ENCODE data around the gene WDR1.

WDR1 gene

DNA sequence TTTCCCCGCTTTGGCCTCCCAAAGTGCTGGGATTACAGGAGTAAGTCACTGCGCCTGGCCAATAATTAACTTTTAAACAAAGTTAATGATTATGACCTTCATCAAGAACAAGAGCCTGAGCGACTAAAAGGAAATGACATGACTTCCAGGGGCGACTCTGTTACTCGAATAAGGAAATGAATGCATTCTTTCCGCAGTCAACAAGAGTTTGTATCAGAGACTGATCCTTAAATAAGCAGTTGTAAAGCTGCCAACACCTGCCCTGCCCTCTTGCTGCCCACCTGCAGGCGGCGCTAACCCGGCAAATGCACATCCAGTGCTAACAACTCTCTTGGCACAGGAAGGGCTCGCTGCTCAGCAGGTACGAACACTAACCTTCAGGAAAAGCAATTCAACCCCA lies 27.3 kb downstream of the WDR1 start:
- Mint-ChIP-seq H3K4me3 (no peak overlapping the region), H3K9me3 (no peaks in the 10 kb centered on the region), H3K4me1 (peaks cover 37% of the 10 kb centered on the region), H3K36me3 (peaks cover 100% of the 10 kb centered on the region), H3K27ac (peak overlapping the region; percentile 43)
- ATAC-seq (no peak), DNase-seq (ENCODE audit: low spot score in 2 of 2) (no peak)

DNA sequence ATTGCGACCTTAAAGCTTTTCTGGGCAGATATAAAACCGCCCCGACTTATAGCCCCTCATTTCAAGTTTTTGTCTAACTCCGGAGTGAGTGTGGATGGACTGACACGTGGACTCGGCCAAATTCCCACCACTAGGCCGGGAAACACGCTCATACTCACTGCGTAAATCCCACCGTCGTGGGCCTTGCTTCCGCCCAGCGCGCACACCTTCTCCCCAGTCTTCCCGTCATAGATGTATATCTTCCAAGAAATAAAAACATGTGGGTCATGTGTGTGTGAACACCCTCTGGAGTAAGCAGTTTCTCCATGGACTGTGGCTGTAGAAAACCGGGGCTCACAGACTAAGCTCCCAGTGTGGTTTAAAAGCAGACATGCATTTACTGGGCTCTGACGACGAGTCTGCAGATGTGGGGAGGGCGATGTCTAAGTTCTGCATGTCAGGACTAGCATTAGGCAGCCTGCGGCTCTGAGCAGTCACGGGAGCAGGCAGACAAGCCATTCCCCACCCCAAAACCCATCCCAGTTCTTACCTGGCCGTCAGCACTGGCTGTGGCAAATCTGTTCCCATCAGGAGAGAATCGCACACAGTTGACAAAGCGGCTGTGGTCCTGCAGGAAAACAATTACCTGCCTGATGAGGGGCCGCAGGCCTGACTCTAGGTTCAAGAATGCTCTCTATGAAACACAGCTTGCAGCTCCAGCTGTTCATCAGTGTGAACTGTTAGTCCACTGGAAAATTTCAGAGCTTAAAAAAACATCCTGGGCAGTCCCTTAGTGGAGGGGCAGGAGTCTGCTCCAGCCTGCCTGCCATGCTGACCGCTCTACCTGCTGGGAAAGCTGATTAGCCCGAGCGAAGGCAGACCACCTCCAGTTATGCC lies 28.2 kb downstream of the WDR1 start:
- Mint-ChIP-seq H3K4me3 (no peak overlapping the region), H3K27ac (peak overlapping the region; percentile 85), H3K36me3 (peaks cover 100% of the 10 kb centered on the region), H3K9me3 (no peaks in the 10 kb centered on the region), H3K4me1 (peaks cover 27% of the 10 kb centered on the region)
- DNase-seq (ENCODE audit: low spot score in 2 of 2) (no peak), ATAC-seq (no peak)

DNA sequence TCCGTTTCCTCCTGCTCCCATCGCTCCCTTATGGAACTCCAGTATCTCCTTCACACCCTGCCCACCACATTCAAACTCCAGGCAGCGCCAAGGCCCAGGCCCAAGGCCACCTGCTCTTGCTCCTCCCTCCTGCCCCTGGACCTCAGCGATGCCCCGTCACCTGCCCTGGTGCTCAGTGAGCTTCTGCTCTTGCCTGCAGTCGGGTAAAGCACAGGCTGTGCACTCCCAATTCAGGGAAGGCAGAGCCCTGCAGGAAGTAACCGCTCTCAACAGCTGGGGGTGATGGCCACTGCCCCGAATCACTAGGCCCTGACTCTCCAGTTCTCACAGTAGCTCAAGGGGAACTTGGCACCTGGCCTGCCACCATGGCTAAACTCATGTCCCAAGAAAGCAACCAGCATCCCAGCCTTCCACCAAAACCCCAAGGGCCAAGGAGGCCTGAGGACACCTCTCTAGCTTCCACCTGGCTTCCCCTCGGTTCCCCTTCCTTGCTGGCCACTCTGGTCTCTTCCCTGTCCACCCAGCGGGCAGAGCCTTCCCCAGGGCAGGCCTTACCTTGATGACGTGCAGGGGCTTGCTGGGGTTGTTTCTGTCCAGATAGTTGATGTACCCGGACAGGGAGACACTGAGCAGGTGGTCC lies 29.3 kb downstream of the WDR1 start:
- Mint-ChIP-seq H3K4me3 (no peak overlapping the region), H3K9me3 (no peaks in the 10 kb centered on the region), H3K4me1 (peaks cover 16% of the 10 kb centered on the region), H3K27ac (peak overlapping the region; percentile 85), H3K36me3 (peaks cover 100% of the 10 kb centered on the region)
- ATAC-seq (no peak), DNase-seq (ENCODE audit: low spot score in 2 of 2) (no peak)

DNA sequence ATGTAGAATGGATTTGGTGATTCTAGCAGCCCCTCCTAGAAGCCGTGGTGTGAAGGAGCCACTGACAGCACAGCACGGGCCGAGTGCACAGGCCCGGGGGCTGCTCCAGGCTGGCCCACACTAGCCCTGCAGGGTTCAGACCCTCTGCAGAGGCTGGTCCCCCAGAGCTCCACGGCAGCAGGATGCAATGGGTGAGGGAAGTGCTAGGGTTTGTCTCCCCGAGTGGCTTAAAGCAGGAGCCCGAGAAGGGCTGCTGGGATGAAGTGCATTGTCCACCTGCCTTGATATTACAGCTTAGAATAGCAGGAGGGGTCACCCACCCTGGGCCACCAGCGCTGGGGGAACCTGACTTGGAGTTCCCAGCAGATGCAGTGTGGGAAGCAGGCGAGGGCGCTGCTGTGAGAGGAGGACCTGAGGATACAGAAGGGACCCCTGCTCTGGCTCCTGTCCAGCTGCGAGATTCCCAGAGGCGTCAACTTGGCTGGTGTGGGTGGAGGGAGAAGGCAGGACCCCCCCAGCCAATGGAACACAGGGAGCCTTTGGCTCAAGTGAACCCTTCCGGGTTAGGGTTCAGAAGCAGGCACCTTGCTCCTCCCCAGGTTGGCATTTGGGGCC lies 30.0 kb downstream of the WDR1 start:
- Mint-ChIP-seq H3K4me1 (peaks cover 10% of the 10 kb centered on the region), H3K36me3 (peaks cover 100% of the 10 kb centered on the region), H3K27ac (peak overlapping the region; percentile 85), H3K9me3 (no peaks in the 10 kb centered on the region), H3K4me3 (no peak overlapping the region)
- DNase-seq (ENCODE audit: low spot score in 2 of 2) (no peak), ATAC-seq (no peak)

DNA sequence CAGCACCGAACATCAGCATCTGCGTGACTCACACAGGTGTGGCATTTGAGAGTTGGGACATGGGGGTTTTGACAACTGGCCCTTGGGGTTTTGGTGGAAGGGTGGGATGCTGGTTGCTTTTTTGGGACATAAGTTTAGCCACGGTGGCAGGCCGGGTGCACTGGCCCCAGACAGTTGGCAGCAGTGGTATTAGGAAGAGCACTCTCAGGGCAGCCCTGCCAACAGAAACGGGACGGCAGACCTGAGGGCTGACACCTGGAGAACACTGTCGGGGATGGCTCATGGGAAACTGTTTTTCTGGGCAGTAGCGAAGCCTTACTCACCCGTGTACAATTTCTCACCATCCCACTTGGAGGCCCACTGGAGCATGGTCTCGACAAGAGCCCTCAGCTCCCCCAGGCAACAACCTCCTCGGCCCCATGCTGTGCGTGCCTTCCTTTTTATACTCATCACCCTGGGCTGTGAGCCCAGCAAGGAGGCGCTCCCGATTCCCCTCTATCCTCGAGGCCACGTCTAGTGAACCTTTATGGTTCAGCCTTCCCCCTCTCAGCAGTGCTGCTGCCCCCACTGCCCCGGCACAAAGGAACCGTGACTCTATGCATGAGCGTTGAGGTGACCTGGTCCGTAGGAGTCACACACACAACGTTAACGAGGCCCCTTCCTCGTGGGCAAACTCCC lies 30.6 kb downstream of the WDR1 start:
- Mint-ChIP-seq H3K9me3 (no peaks in the 10 kb centered on the region), H3K4me3 (no peak overlapping the region), H3K27ac (peak overlapping the region; percentile 71), H3K4me1 (peaks cover 9% of the 10 kb centered on the region), H3K36me3 (peaks cover 100% of the 10 kb centered on the region)
- DNase-seq (ENCODE audit: low spot score in 2 of 2) (no peak), ATAC-seq (no peak)

DNA sequence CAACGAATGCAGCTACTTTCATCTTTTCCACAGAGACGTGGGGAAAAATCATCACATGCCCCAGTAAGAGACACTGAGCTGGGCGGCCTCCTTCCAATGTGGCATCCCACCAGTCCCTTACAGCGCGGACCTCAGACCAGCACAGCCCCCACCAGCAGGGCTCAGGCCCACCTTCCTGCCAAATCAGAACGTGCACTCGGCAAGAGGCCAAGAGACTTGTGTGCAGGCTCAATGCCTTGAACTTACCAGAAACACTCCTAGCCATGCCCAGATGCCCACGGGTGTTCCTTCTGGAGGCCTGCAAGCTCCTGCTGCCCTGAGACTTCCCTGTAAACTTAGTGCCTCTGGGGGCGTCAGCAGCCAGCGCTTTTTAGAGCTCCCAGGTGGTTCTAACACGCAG lies 31.2 kb downstream of the WDR1 start:
- H3K4me1 Mint-ChIP-seq, result peaks cover 9% of the 10 kb centered on the region
- H3K36me3 Mint-ChIP-seq, result peaks cover 100% of the 10 kb centered on the region
- DNase-seq (ENCODE audit: low spot score in 2 of 2) (no peak), ATAC-seq (no peak)
- no peak overlapping the region for H3K4me3 Mint-ChIP-seq
- H3K9me3 Mint-ChIP-seq, result no peaks in the 10 kb centered on the region
- H3K27ac Mint-ChIP-seq, result peak overlapping the region; percentile 71

DNA sequence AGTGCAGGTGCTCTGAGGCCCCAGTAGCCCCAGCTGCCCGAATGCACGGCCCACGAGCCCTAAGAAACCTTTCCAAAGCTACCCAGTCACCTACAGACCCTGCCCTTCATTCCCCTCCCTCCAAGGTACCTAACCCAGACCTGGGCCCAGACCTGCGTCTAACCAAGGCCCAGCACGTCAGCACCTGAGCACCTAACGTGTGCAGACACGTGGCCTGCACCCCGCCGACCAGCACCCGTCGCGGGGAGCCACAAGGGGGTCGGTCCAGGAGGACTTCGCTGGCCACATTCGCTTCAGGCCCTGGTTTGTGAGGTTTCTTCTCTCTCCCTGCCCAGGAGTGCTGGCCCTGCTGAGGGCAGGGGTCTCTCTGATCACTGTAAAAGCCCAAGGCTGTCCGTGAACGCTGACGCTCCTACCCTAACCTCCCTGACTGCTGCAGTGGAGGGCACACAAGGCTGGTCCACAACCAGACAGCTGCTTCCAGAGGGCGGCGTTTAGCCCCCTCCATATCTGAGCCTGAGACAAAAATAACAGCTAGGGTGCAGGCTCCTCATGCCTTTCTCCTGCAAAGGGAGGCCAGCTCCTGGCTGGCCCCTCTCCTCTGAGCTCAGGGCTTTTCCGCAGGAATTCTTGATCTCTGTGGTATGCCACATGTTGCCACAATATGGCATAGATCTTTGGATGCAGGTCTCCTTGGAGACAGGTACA lies 31.8 kb downstream of the WDR1 start:
- Mint-ChIP-seq H3K27ac (peak overlapping the region; percentile 71), H3K4me3 (no peak overlapping the region), H3K4me1 (peaks cover 9% of the 10 kb centered on the region), H3K9me3 (no peaks in the 10 kb centered on the region), H3K36me3 (peaks cover 100% of the 10 kb centered on the region)
- ATAC-seq, result no peak
- DNase-seq (ENCODE audit: low spot score in 2 of 2), result no peak

DNA sequence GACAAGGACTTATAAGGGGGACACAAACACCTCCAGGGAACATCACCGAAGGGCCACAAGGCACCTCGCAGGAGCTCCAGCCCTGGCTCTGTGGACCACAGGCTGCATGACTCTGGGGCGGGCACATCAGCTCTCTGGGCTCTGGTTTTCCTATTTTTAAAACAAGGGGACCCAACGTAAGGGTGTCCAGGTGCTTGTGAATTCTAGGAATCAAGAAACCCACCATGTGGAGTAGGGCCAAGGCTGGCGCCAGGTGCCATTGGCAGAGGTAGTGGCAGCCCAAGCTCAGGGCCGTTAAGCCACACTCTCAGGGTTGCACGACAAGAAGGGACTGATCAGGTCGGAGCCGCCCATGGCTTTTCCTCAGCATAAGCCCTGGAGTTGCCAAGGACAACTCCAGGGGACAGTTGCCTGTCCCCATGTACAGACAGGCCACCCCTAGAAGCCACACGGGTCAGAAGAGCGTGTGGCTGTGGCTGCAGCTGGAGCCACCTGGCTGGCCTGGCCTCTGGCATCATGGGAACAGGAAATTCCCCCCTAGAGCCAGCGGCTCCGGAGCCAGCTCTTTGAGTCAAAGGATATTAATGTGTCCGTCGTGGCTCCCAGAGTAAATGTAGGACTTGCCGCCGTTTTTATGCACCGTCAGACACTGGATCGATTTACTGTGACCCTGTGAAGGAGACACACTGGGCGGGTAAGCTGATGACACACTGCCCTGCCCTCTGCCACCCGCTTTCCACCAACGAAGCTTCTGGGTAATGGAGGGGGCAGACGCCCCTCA lies 32.5 kb downstream of the WDR1 start:
- Mint-ChIP-seq H3K9me3 (no peaks in the 10 kb centered on the region), H3K27ac (peak overlapping the region; percentile 71), H3K4me1 (peaks cover 9% of the 10 kb centered on the region), H3K4me3 (no peak overlapping the region), H3K36me3 (peaks cover 100% of the 10 kb centered on the region)
- ATAC-seq (no peak), DNase-seq (ENCODE audit: low spot score in 2 of 2) (no peak)

DNA sequence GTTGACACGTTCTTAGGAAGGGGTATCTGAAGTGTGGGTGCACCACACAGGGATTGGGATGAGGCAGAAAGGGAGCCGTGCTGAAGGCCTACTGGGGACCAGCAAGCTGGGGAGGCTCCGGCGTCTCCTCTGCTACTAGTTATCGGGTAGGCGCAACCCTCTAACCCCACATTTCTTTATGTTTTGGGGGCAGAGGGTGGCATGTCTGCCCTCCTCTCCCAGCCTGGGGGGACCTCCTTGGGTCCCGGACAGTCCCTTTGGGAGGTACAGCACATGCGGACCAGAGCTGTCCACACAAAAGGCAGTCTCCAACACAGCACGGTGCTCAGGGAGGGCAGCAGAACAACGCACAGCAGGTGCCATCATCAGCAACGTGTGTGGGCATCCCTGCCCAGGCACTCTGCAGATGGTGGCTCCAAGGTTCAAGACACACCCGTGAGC lies 33.2 kb downstream of the WDR1 start:
- Mint-ChIP-seq H3K4me3 (no peak overlapping the region), H3K36me3 (peaks cover 100% of the 10 kb centered on the region), H3K9me3 (no peaks in the 10 kb centered on the region), H3K4me1 (peaks cover 9% of the 10 kb centered on the region), H3K27ac (peak overlapping the region; percentile 75)
- DNase-seq (ENCODE audit: low spot score in 2 of 2), result no peak
- no peak for ATAC-seq

DNA sequence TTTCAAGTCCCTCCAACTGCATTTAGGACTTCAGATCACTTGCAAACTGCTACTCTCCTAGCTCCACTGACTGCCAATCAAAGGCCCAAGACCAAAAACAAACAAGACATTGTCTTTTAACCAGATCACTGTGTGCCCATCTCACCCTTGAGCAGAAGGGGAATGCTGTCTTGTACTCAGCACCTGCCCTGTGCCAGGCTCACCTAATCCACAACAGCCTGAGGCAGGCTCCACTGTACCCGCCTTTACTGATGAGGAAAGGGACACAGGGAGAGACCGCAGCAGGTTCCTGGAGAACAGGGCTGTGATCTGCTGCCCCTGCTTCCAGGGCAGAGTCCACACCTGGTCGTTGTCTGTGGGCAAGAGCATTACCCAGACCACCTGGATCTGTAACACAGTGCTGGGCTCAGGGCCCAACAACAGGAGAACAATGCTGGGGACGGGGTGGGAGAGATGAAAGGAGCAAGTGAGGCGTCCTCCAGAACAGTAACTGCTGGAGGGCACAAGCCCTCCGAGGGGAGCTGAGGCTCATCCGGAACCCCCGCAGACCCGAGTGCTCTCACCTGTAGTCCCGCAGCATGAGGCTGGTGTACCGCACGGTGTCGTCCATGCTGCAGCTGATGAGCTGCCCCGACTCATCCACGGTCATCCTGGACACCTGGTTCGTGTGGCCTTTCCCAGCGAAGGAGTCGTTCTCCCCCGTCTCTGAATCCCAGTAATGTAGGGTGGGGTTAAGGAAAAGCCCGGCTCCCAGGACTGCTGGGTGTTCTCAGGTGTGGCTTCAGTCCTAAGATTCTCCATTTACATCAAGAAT lies 33.9 kb downstream of the WDR1 start:
- Mint-ChIP-seq H3K27ac (peak overlapping the region; percentile 75), H3K36me3 (peaks cover 100% of the 10 kb centered on the region), H3K4me1 (peaks cover 7% of the 10 kb centered on the region), H3K4me3 (no peak overlapping the region), H3K9me3 (no peaks in the 10 kb centered on the region)
- DNase-seq (ENCODE audit: low spot score in 2 of 2) (no peak), ATAC-seq (no peak)

DNA sequence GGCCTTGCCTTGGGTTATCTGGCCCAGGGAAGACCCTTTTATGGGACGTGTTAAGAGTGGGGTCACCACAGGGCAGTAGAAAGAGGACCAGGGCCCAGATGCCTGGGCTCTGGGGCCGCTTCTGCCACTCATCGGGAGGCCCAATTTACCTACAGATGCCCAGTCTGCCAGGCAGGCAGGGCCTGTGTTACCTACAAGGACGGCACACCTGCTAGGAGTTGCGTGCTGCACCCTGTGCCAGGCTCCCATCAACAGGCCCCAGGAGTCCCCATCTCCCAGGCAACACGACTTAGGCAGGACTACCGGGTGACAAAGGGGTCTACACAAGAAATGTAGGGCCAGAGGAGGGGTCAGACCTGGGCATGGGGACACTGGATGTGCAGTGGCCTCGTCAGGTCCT lies 34.6 kb downstream of the WDR1 start:
- Mint-ChIP-seq H3K36me3 (peaks cover 100% of the 10 kb centered on the region), H3K27ac (peak overlapping the region; percentile 75), H3K4me1 (peaks cover 1% of the 10 kb centered on the region), H3K4me3 (no peak overlapping the region), H3K9me3 (no peaks in the 10 kb centered on the region)
- ATAC-seq (no peak), DNase-seq (ENCODE audit: low spot score in 2 of 2) (no peak)

DNA sequence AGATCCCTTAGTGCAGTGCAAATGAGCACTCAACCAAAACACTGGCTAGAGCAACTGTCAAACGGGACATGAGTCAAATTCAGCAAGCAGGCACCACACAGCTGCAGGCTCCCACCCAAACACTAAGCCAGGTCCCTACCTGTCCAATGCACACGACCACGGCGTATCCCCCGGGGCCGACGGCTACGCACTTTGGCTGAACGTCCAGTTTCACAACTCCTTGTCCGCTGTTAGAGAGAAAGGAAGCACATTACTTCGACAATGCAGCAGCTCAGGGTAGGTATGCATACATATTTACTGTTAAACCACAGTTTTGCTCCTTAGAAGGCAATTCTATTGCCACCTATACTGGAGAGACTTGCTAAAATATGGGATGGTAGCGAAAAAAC lies 35.4 kb downstream of the WDR1 start:
- ATAC-seq (no peak), DNase-seq (ENCODE audit: low spot score in 2 of 2) (no peak)
- Mint-ChIP-seq H3K4me1 (peaks cover under 1% of the 10 kb centered on the region), H3K27ac (peak overlapping the region; percentile 75), H3K4me3 (no peak overlapping the region), H3K36me3 (peaks cover 100% of the 10 kb centered on the region), H3K9me3 (no peaks in the 10 kb centered on the region)

DNA sequence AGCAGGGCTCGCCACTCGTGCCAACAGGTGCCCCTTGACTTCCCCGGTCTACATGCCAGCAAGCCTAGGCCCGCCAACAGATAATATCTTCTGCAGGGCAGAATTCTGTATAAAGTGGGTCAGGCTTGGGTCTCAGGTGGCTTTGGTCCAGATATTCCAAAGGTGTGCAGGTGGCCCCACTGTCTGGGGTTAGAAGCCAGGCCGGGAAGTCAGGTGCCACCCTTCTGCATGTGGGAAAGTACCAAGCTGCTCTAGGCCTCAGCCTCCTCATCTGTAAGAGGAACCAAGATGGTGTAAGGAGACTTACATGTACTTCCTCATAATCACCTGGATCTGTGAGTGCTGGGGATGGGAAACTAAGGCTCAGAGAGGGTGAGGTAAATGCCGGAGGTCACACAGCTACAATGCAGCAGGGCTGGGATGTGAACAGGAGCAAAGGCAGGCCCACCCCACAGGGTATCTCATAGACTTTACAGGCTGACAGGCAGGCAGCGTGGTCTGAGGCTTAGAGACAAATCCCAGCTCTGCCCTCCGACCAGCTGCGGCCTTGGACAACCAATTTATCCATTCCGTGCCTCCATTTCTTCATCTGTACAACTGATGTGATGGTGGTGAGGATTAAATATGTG lies 35.9 kb downstream of the WDR1 start:
- Mint-ChIP-seq H3K4me1 (peaks cover 6% of the 10 kb centered on the region), H3K27ac (peak overlapping the region; percentile 75), H3K36me3 (peaks cover 100% of the 10 kb centered on the region), H3K4me3 (no peak overlapping the region), H3K9me3 (no peaks in the 10 kb centered on the region)
- no peak for DNase-seq (ENCODE audit: low spot score in 2 of 2)
- no peak for ATAC-seq

Measured in stimulated activated effector memory CD8-positive, alpha-beta T cell treated with anti-CD3 and anti-CD28 coated beads, Interleukin-12 subunit alpha, Interleukin-12 subunit beta, amount 100 ng/mL, for 72 hours (primary cell).